ENCODE measurements around the gene DCAF11. TPM values are rescaled to one million over a fixed set of nuclear protein-coding genes. Genes with fewer than 3 reads are reported as not detected.

The DCAF11 gene
- total RNA-seq, 4 donors from 2014 or later, result 50.1 to 76.0 (median 54.4) TPM

GRCh38 chr14:24092505-24093206, 21.9 kb upstream of the DCAF11 start:
- no peak for DNase-seq (ENCODE audit: low spot score)
- TF ChIP-seq CTCF (IDR thresholded peaks at IDR 0.05), result no peak
- no peak for ATAC-seq (ENCODE audit: low FRiP score)

GRCh38 chr14:24093207-24093900, 21.2 kb upstream of the DCAF11 start:
- ATAC-seq (ENCODE audit: low FRiP score) (no peak), DNase-seq (ENCODE audit: low spot score) (no peak)
- TF ChIP-seq CTCF (IDR thresholded peaks at IDR 0.05), result no peak

GRCh38 chr14:24093901-24094840, 20.4 kb upstream of the DCAF11 start, which contains the start of gene PCK2:
TSS of gene PCK2 (plus strand) at chr14:24094311. CDS start at chr14:24094406, 95 bp downstream.
- ATAC-seq (ENCODE audit: low FRiP score), result peak; percentile 92
- peak; percentile 68 for DNase-seq (ENCODE audit: low spot score)
- TF ChIP-seq CTCF (IDR thresholded peaks at IDR 0.05), result no peak

- ATAC-seq (ENCODE audit: low FRiP score), result peak; percentile 6
These were observed 19.7 kb upstream of the DCAF11 start for GRCh38 chr14:24094841-24095270.

GRCh38 chr14:24095271-24096068, 19.1 kb upstream of the DCAF11 start:
- TF ChIP-seq CTCF (IDR thresholded peaks at IDR 0.05), result no peak
- ATAC-seq (ENCODE audit: low FRiP score) (no peak), DNase-seq (ENCODE audit: low spot score) (no peak)

More at GRCh38 chr14:24094841-24095270, 19.7 kb upstream of the DCAF11 start:
- no peak for DNase-seq (ENCODE audit: low spot score)
- TF ChIP-seq CTCF (IDR thresholded peaks at IDR 0.05), result no peak

- no peak for DNase-seq (ENCODE audit: low spot score)
- no peak for TF ChIP-seq CTCF (IDR thresholded peaks at IDR 0.05)
- ATAC-seq (ENCODE audit: low FRiP score), result no peak
These were observed 17.9 kb upstream of the DCAF11 start for GRCh38 chr14:24096545-24097181.

Measured in omental fat pad (tissue), 4 donors.